Measurements from ENCODE around the gene EVI2A. TPM values are rescaled to one million over a fixed set of nuclear protein-coding genes. Genes with fewer than 3 reads are reported as not detected.
"Not testable (repeated sequence)": the region's sequence is repeated elsewhere in the genome, so short reads cannot be mapped to it uniquely, and the experiment has no call there.

Gene EVI2A
- total RNA-seq, 1 experiment from 2014 or later, result 2.6 TPM

DNA sequence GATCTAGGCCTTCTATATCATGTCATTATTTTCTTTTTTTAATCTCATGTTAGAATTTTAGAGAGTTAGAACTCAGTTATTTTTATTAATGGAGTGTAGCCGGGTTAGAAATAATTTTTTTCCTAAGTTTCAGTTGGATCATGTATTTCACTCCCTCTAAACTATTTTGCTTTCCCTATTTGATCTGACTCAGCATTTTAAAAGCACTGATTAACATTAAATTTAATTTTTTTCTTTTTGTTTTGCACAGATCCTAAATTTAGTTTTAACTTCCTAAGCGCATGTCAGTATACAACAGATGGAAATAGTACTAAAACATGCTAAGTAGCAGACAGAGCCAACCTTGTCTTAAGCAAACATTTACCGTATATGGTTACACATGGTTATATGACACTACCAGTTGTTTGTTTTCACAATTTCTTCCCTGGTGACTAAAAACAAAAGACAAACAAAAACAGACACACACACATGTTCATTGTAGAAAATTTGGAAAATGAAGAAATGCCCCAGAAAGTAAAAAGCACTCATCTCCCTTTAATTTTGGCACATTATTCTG is 36.5 kb upstream of the EVI2A start:
- no peaks in the 10 kb centered on the region for H3K9me3 Mint-ChIP-seq (ENCODE audit: unreplicated experiment)
- H3K36me3 Mint-ChIP-seq (ENCODE audit: insufficient read depth, unreplicated experiment), result peaks cover 86% of the 10 kb centered on the region
- no peaks in the 10 kb centered on the region for H3K4me1 Mint-ChIP-seq (ENCODE audit: insufficient read depth, unreplicated experiment)
- no peak overlapping the region for H3K4me3 Mint-ChIP-seq (ENCODE audit: unreplicated experiment)
- no peak overlapping the region for H3K27ac Mint-ChIP-seq (ENCODE audit: low read depth, unreplicated experiment)
- no peaks in the 10 kb centered on the region for H3K27me3 Mint-ChIP-seq (ENCODE audit: insufficient read depth, unreplicated experiment)
- intact Hi-C loops (cut with micrococcal nuclease), result no loop called here
- DNase-seq (ENCODE audit: unreplicated experiment), result peak; percentile 14
- ChIA-PET CTCF (no interaction called here), POLR2A (interaction anchor here (0.8 kb wide), 1 partner anchor 261 kb away, joined by 3 read pairs; no protein-coding TSS in a partner anchor)
- TF ChIP-seq CTCF (IDR thresholded peaks at IDR 0.05; ENCODE audit: unreplicated experiment), result no peak
- BruUV-seq (replicated peaks), result no TSS peak

- TF ChIP-seq CTCF (IDR thresholded peaks at IDR 0.05; ENCODE audit: unreplicated experiment), result no peak
- no TSS peak for BruUV-seq (replicated peaks)
- no peaks in the 10 kb centered on the region for H3K27me3 Mint-ChIP-seq (ENCODE audit: insufficient read depth, unreplicated experiment)
- intact Hi-C loops (cut with micrococcal nuclease), result no loop called here
- DNase-seq (ENCODE audit: unreplicated experiment), result no peak
- peaks cover 85% of the 10 kb centered on the region for H3K36me3 Mint-ChIP-seq (ENCODE audit: insufficient read depth, unreplicated experiment)
- no peak overlapping the region for H3K4me3 Mint-ChIP-seq (ENCODE audit: unreplicated experiment)
- no peaks in the 10 kb centered on the region for H3K4me1 Mint-ChIP-seq (ENCODE audit: insufficient read depth, unreplicated experiment)
- ChIA-PET CTCF (no interaction called here), POLR2A (interaction anchor here (0.8 kb wide), 1 partner anchor 260 kb away, joined by 3 read pairs; no protein-coding TSS in a partner anchor)
- no peaks in the 10 kb centered on the region for H3K9me3 Mint-ChIP-seq (ENCODE audit: unreplicated experiment)
- no peak overlapping the region for H3K27ac Mint-ChIP-seq (ENCODE audit: low read depth, unreplicated experiment)
These were observed 35.7 kb upstream of the EVI2A start for GRCh38 chr17:31357091-31357490.

DNA sequence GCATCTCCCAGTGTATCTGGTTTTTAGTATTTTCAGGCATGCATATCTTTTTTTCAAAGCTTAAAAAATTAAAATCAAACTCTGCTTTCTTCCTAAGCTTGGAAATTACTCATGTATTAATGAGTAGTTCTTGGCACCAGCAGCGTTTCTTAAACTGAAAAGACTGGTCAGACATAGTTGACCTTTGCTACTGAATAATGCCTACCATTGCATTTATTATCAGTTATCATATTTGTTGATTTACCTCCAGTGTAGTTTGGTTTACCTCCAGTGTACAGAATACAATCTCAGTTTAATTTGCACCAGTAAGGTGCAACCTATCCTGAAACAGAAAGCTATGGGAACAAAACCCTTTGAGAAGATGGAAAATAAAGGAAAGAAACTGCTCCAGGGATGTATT is 34.5 kb upstream of the EVI2A start:
- ChIA-PET CTCF (interaction anchor here (0.6 to 1.0 kb wide), 2 partner anchors 11 to 16 kb away, joined by 3 to 4 read pairs; no protein-coding TSS in a partner anchor), POLR2A (interaction anchor here (0.7 to 1.2 kb wide), 2 partner anchors 15 to 121 kb away, joined by 3 read pairs; no protein-coding TSS in a partner anchor)
- Mint-ChIP-seq H3K27me3 (ENCODE audit: insufficient read depth, unreplicated experiment) (no peaks in the 10 kb centered on the region), H3K27ac (ENCODE audit: low read depth, unreplicated experiment) (no peak overlapping the region), H3K4me1 (ENCODE audit: insufficient read depth, unreplicated experiment) (no peaks in the 10 kb centered on the region), H3K9me3 (ENCODE audit: unreplicated experiment) (no peaks in the 10 kb centered on the region), H3K4me3 (ENCODE audit: unreplicated experiment) (no peak overlapping the region), H3K36me3 (ENCODE audit: insufficient read depth, unreplicated experiment) (peaks cover 82% of the 10 kb centered on the region)
- intact Hi-C loops (cut with micrococcal nuclease), result no loop called here
- no TSS peak for BruUV-seq (replicated peaks)
- no peak for TF ChIP-seq CTCF (IDR thresholded peaks at IDR 0.05; ENCODE audit: unreplicated experiment)
- DNase-seq (ENCODE audit: unreplicated experiment), result no peak

DNA sequence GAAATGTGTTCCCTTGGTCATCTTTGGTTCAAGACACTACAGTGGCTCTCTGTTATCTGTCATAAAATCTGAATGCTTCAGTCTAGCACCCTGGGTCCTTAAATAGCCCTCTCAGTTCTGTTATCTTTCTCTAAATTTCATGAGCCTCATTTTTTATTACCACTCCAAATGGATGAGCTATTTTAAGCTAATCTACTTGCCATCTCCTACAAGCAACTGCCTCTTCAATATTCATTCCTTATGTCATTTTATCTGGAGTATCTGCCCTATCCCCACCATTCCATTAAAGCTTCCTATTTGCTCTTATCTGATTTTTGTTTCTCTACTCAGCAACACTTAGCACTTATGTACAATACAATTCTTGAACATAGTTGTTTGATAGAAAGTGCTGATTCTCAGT is 28.0 kb upstream of the EVI2A start:
- no peak for TF ChIP-seq CTCF (IDR thresholded peaks at IDR 0.05; ENCODE audit: unreplicated experiment)
- Mint-ChIP-seq H3K36me3 (ENCODE audit: insufficient read depth, unreplicated experiment) (peaks cover 52% of the 10 kb centered on the region), H3K27ac (ENCODE audit: low read depth, unreplicated experiment) (no peak overlapping the region), H3K27me3 (ENCODE audit: insufficient read depth, unreplicated experiment) (no peaks in the 10 kb centered on the region), H3K9me3 (ENCODE audit: unreplicated experiment) (no peaks in the 10 kb centered on the region), H3K4me1 (ENCODE audit: insufficient read depth, unreplicated experiment) (no peaks in the 10 kb centered on the region), H3K4me3 (ENCODE audit: unreplicated experiment) (no peak overlapping the region)
- POLR2A ChIA-PET, result interaction anchor here (0.6 kb wide), 1 partner anchor 36 kb away, joined by 3 read pairs; the partner anchor contains the start of gene EVI2B
- no peak for DNase-seq (ENCODE audit: unreplicated experiment)
- intact Hi-C loops (cut with micrococcal nuclease), result no loop called here
- CTCF ChIA-PET, result no interaction called here
- BruUV-seq (replicated peaks), result no TSS peak

GRCh38 chr17:31345191-31345747 is 23.8 kb upstream of the EVI2A start:
- BruUV-seq (replicated peaks); H3K27me3 Mint-ChIP-seq (ENCODE audit: insufficient read depth, unreplicated experiment); POLR2A ChIA-PET; intact Hi-C loops (cut with micrococcal nuclease); DNase-seq (ENCODE audit: unreplicated experiment); CTCF ChIA-PET; H3K9me3 Mint-ChIP-seq (ENCODE audit: unreplicated experiment); H3K27ac Mint-ChIP-seq (ENCODE audit: low read depth, unreplicated experiment); H3K4me1 Mint-ChIP-seq (ENCODE audit: insufficient read depth, unreplicated experiment); H3K4me3 Mint-ChIP-seq (ENCODE audit: unreplicated experiment): not testable (repeated sequence)
- H3K36me3 Mint-ChIP-seq (ENCODE audit: insufficient read depth, unreplicated experiment), result peaks cover 36% of the 10 kb centered on the region

All from MCF 10A (cell line).